ENCODE results near the gene TMC8. TPM values are rescaled to one million over a fixed set of nuclear protein-coding genes. Genes with fewer than 3 reads are reported as not detected.

The TMC8 gene
- total RNA-seq, 4 donors from 2014 or later = 2.0 to 7.7 (median 7.6) TPM

DNA sequence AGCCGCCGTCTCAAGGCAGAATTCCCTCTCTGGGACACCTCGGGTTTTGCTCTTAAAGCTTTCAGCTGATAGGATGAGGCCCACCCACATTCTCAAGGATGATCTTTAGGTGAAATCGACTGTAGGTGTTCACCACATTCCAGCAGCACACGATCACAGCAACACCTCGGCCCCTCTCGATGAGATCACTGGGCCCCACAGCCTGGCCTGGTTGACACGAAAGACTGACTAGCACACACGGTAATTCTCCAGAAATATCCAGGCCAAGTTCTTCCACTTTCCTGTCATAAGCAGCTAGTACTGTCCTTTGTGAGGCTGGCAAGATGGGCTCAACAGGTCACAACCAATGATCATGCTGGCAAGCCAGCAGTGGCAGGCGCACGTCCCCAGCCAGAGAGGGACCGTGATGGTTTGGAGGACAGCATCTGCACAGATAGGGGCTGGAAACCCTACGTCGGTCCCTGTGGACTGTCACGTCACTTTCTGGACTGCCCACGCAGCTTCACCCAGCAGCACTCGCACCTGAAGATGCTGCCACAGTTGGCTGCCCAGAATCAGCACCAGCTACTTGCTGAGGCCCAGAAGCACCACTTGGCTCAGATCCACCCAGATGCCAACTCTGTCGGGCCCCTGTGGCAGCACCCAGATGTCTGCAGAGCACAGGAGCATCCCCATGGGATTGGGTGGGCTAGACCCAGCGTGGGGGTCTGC is 19.4 kb upstream of the TMC8 start:
- TF ChIP-seq, protein P1, sequence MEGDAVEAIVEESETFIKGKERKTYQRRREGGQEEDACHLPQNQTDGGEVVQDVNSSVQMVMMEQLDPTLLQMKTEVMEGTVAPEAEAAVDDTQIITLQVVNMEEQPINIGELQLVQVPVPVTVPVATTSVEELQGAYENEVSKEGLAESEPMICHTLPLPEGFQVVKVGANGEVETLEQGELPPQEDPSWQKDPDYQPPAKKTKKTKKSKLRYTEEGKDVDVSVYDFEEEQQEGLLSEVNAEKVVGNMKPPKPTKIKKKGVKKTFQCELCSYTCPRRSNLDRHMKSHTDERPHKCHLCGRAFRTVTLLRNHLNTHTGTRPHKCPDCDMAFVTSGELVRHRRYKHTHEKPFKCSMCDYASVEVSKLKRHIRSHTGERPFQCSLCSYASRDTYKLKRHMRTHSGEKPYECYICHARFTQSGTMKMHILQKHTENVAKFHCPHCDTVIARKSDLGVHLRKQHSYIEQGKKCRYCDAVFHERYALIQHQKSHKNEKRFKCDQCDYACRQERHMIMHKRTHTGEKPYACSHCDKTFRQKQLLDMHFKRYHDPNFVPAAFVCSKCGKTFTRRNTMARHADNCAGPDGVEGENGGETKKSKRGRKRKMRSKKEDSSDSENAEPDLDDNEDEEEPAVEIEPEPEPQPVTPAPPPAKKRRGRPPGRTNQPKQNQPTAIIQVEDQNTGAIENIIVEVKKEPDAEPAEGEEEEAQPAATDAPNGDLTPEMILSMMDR (IDR thresholded peaks at IDR 0.05; ENCODE audit: low read depth) = no peak

- TF ChIP-seq, protein P1 (IDR thresholded peaks at IDR 0.05; ENCODE audit: low read depth) = no peak
Observed at GRCh38 chr17:78111727-78112517, 18.6 kb upstream of the TMC8 start.

GRCh38 chr17:78112518-78113471 is 17.8 kb upstream of the TMC8 start:
- TF ChIP-seq, protein P1 (IDR thresholded peaks at IDR 0.05; ENCODE audit: low read depth) = no peak

DNA sequence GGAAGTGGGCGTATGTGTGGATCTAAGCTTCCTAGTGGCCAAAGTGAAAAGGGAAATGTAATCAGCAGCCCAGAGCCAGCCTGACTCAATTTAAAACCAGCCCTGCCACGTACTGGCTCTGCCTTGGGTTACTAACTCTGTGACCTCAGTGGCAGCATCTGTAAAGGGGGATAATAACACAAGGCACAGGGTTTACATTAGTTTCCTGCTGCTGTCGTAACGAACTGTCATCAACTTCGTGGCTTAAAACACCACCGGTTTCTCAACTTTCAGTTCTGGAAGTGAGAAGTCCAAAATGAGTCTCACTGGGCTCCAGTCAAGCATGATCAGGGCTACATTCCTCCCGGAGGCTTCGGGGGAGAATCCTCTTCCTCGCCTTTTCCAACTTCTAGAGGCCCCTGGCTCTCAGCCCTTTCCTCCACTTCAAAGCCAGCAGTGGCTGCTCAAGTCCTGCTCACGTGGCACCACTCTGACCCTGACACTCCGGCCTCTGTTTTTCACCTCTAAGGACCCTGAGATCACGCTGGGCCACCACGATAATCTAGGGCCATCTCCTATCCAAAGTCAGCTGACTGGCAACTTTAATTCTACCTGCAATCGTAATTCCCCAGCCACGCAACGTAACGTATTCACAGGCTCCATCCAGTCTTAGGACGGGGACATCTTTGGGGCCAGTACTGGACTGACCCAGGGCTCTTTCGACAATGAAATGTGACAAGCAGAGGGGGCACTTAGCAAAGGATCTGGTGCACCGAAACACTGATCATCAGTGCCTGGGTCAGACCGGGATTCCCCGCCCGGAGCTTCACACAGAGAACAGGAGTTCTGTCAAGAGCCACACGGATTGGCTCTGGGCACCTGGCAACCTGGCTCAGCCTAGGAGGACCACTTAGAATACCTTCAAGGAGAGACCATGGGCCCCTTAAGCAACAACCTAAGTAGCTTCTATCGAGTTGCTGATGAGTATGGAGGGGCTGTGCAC is 16.5 kb upstream of the TMC8 start:
- TF ChIP-seq, protein P1 (IDR thresholded peaks at IDR 0.05; ENCODE audit: low read depth) = no peak

DNA sequence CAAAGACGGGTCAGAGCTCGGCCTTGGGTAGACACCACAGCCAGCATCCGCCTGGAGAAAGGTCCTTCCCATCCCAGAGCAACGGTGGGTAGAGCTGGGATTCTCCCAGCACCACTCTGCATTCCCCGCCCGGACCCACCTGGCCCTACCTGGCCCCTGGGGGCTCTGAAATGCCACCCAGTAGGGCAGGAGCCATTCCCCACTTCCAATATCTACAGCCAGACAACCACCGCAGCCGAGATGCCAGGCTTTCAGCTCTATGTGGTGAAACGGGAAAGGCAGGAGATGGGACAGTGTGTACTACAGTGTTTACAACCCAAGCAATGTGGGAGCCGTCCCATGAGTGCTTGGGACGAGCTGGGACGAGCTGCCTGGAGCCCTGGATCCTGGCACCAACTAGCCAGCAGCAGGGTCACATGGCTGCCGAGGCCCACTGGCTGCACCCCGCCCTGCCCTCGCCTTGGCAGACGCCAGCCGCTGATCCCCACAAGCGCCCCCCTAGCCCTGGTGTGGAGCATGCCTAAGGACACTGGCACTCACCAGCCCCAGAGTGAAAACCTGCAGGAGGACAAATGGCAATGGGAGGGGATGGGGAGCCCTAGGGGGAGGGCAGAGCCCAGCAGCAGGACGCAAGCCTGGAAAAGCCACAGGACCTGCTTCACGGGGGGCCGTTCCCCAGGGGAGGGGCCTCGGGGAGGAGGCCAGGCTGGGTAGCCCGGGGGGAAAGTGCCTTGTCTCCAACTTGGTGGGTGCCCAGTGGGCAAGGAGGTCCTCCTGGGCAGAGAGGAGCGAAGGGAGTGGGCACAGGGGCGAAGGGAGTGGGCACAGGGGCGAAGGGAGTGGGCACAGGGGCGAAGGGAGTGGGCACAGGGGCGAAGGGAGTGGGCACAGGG is 15.5 kb upstream of the TMC8 start:
- TF ChIP-seq, protein P1 (IDR thresholded peaks at IDR 0.05; ENCODE audit: low read depth) = no peak

DNA sequence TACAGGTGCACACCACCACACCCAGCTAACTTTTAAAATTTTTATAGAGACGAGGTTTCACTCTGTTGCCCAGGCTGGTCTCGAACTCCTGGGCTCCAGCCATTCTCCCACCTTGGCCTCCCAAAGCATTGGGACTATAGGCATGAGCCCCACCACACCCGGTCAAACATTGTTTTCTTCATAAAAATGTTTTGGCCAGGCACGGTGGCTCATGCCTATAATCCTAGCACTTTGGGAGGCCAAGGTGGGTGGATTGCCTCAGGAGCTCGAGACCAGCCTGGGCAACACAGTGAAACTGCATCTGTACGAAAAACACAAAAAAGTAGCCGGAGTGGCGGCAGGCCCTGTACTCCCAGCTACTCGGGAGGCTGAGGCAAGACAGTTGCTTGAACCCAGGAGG is 14.2 kb upstream of the TMC8 start:
- TF ChIP-seq, protein P1 (IDR thresholded peaks at IDR 0.05; ENCODE audit: low read depth) = no peak

Measured in subcutaneous adipose tissue (tissue), 4 donors.